Femur (tissue), 1 donor: ENCODE measurements around the gene BBS2.

Source experiments
- DNase-seq: peaks from one replicate; pipeline ENCODE4 v3.0.0-alpha.2; 2017

Gene BBS2

DNA sequence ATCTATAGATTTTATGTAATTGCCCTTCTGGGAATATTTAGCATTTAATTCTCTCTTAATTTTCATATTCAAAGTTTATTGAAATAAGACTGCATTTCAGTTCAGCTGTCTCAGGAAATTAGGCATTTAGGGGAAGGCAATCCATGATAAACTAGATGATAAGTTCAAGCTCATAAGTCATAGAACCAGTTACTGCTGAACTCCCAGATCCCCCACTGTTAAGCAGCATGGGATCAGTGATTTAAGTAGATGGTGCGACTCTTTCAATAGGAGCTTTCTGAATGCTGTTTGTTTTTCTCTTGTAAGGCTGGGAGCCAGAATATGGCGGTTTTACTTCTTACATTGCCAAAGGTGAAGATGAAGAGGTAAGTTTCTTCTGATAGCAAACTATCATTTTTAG, 44.6 kb downstream of the BBS2 start:
- no peak for DNase-seq

DNA sequence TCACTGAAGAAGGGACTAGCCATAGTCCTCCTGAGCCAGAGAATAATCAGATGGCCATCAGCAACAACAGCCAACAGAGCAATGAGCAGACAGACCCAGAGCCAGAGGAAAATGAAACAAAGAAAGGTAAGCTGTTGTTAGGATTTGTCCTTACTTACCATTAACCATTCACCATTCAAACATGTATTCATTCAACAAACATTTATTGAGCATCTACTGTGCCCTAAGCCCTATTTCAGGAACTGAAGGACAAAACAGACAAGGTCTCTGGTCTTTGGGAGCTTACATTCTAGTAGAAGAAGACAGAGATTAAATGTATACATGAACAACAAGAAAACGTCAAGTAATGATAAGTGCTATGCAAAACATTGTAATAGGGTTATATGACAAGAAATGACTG, 49.2 kb downstream of the BBS2 start:
- DNase-seq = no peak

GRCh38 chr16:56470232-56470631, 49.6 kb downstream of the BBS2 start:
- DNase-seq = no peak

- no peak for DNase-seq
These were observed 50.1 kb downstream of the BBS2 start for GRCh38 chr16:56469748-56470147.

DNA sequence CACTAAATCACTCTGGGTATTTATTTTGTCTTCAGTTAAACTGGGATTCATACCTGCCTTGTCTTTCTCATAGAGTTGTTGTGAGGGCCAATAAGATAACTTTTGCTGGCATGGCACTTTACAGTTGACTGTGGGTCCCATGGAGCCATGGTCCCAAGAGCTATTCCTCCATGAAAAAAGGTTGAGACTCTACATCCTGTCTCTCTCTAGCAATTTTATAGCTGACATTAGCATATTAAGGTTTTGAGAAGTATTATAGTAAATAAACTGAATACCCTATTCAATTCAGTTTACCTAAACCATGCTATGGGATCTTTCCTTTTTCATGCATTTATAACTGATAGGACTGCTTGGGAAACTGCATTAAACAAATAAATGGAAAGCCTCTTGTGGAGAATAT, 51.0 kb downstream of the BBS2 start:
- DNase-seq = no peak

DNA sequence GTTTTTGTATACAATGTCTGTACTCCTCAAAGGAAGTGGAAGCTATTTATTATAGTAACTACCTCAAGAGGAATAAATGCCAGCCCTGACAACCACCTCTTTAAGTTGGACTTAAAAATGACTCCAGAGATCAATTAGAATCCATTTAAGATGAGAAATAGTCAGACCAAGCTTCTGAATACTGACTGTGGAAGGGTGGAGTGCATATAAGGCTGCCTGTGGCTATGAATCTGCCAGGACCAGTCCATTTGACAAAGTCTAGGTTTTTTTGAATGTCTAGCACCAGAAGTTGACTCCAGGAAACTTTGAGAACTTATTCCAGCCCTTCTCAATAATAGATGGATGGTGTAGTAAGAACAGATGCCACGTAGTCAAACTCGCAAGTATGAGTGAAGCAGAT, 53.5 kb downstream of the BBS2 start:
- DNase-seq = no peak

DNA sequence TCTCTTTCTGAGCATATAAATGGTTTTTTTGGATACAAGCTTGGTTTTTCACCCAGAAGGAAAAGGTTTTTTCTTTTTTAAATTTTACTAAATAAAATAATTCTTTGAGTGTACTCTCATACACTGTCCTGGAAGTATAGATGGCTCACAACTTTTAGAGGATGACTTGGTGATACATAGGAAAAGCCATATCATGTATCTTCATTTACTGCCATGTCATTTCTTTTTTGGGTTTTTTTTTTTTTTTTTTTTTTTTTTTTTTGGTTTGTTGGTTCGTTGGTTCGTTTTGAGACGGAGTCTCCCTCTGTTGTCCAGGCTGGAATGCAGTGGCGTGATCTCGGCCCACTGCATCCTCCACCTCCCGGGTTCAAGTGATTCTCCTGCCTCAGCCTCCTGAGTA, 56.7 kb downstream of the BBS2 start:
- no peak for DNase-seq

GRCh38 chr16:56462064-56462796, 57.6 kb downstream of the BBS2 start:
- no peak for DNase-seq

- no peak for DNase-seq
These were observed 59.7 kb downstream of the BBS2 start for GRCh38 chr16:56460101-56460500.

- no peak for DNase-seq
These were observed 61.8 kb downstream of the BBS2 start for GRCh38 chr16:56457927-56458470.

DNA sequence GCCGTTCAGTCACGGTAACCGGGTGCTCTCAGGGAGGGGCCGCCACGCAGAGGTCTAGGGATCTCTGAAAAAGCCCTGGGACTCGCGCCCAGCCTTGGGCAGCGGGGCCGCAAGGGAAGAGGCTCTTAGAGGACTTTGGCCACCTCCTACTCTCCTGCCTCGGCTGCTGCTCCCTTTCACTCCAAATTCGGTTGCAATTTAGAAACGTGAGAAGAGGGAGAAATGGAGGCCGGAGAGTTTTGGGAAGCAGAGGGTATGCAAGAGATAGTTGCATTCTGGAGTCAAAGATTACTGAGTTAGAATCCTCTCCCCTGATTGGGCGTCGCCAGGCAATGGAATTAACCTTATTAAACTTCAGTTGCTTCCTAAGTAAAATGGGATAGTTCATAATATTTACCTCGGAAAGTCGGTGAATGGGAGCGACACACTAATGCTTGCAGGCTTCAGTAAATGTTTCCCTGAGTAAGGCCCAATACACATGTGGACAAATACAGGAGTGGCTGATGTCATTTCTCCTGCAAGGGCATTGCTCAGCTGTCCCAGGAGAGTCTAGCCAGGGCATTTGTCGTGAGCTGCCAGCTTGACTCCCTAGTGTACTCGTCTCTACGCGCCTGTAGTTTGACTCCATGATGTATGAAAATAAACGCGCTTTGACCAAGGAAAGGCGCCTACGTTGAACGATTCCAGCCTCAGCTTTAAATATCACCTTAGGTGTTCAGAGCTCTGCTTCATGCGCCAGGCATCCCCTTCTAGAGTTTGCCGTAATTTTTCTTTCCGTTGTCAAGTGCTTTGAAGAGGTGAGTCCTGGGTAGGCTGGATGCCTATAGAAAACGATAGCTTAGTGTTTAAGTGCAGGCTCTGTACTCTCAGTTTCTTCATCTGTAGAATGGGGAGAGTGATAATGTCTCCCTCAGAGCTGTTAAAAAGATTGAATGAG, 67.8 kb downstream of the BBS2 start:
- DNase-seq = peak; percentile 29

DNA sequence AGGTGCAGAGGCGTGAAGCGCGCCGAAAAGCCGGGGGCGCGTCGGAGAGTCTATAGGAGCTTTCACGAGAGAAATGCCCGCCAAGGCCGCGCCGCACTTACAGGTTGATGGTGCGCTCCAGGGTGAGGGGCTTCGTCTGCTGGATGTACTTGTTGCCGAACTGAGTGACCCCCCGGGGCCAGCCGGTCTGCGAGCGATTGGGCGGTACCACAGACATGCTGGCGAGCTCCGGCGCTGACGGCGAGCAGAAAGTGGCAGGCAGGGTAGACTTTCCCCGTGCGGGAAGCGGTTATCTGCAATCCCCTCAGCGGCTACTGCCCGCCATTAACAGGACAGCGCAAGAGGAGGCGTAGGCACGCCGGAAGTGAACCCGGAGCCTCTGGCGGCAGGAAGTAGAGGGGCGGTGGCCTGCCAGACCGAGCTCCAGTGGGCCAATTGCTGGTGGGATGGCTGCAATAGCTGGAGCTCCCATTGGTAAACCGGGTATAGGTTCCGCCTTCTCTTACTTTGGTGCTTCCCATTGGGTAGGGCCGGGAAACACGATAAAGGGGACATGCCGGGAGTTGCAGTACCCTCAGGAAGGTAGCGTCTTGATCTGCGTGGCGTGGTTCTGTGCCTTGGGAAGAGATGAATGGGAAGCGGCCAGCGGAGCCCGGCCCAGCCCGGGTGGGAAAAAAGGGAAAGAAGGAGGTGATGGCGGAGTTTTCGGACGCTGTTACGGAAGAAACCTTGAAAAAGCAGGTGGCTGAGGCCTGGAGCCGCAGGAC, 68.7 kb downstream of the BBS2 start, which contains the start of the genes NUDT21 and OGFOD1:
Gene NUDT21, minus strand, starts transcription at position 347 of the 767 bp plus-strand sequence. Its CDS starts 130 bp downstream, at position 217.
Gene OGFOD1, plus strand, starts transcription at position 569 of the 767 bp plus-strand sequence. Its CDS starts 59 bp downstream, at position 628.
- DNase-seq = peak; percentile 98

- no peak for DNase-seq
These were observed 69.4 kb downstream of the BBS2 start for GRCh38 chr16:56450275-56450985.

DNA sequence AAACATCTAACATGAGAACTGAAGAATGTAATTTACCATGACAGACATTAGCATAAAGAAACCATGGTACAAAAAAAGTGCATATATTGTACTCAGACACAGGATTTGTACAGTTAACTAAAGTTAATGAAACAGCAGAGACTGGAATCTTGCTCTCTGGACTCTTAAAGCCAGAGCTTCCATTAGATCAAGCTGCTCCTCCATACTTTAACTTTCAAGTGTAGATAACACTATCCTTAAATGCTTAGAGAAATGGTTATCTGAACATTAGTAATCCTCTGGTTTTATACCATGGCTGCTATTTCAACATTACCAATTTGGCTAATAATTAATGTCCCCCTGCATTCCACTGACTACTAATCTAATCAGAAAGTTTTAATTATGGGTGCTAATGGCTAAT, 71.8 kb downstream of the BBS2 start:
- DNase-seq = no peak

DNA sequence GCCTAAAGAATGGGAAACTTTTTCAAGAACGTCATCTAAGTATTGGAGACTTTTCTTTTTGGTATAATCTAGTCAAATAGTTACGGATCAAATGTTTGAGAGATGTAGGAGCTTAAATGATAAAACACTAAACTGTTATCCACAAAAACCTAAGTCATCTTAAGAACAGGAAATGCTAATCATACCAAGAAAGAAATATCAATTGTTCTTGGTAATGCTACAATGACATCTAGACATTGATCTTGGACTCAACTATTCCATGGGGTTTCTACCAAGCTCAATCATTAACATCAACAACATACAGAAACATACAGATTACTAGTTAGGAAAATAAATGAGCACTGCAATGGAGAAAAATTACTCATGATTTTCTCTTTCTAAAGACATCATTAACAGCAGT, 72.5 kb downstream of the BBS2 start:
- no peak for DNase-seq

GRCh38 chr16:56438038-56438437, 81.8 kb downstream of the BBS2 start:
- no peak for DNase-seq

DNA sequence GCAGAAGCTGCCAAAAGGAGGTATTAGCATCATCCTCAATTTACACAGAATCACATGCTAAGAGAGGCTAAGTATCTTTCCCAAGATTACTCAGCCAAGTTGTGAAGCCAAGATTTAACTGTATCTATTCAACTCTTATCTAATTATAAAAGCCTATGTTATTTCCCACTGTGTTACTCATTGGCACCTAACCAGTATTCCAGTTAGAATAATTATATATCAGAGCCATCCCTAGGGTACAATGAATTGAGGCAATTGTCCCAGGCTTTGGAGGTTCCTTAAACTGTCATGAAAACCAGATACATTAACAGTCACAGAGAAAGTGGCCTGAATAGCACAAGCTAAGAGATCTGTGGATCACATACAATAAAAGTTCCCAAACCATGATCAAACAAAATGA, 83.6 kb downstream of the BBS2 start:
- DNase-seq = no peak
